GM12878 (cell line): ENCODE data around the gene CCDC127. TPM values are rescaled to one million over a fixed set of nuclear protein-coding genes. Genes with fewer than 3 reads are reported as not detected.

Source experiments
- ATF7 ChIP-seq: fragments of 450-650 bp; IDR thresholded peaks from 2 replicates; pipeline ENCODE4 v1.6.1; 2016; ENCODE audit warnings: low read depth, mild to moderate bottlenecking
- CBX3 ChIP-seq: fragments of 200-600 bp; sonication (generic); IDR thresholded peaks from 2 replicates; pipeline ENCODE4 v1.6.1; 2016; ENCODE audit warnings: low read depth, borderline replicate concordance
- CUX1 ChIP-seq: IDR thresholded peaks from 2 replicates; pipeline ENCODE4 v1.6.1; 2012; ENCODE audit warnings: improper control_type of control experiment, low read depth, low read length; ENCODE audit not compliant: insufficient replicate concordance
- EP300 ChIP-seq, 2 experiments: fragments of 150-350 bp in 1 of 2; IDR thresholded peaks; 2 replicates each; pipeline ENCODE4 v1.6.1; 2011 to 2012; ENCODE audit warnings: low read depth in 2 of 2, low read length in 2 of 2, borderline replicate concordance in 1 of 2, improper control_type of control experiment in 1 of 2, inconsistent platforms in 1 of 2; ENCODE audit not compliant: control insufficient read depth in 1 of 2
- HDAC2 ChIP-seq: fragments of 200-600 bp; sonication (generic); IDR thresholded peaks from 2 replicates; pipeline ENCODE4 v1.6.1; 2017
- SREBF1 ChIP-seq: IDR thresholded peaks from 2 replicates; pipeline ENCODE4 v1.6.1; 2012; ENCODE audit warnings: mild to moderate bottlenecking, low read length
- WRNIP1 ChIP-seq: IDR thresholded peaks from 2 replicates; pipeline ENCODE4 v1.6.1; 2011; ENCODE audit warnings: low read depth, low read length, improper control_type of control experiment, borderline replicate concordance
- ZNF24 ChIP-seq: fragments of 450-650 bp; IDR thresholded peaks from 2 replicates; pipeline ENCODE4 v1.6.1; 2017; ENCODE audit warnings: antibody characterized with exemption, mild to moderate bottlenecking
- polyA plus RNA-seq, 11 experiments: library from polyadenylated mRNA; depleted of rRNA in 4 of 11; unstranded in 6 of 11; stranded (reverse) in 5 of 11; fragments of >200 nt; fragmentation: Nextera tagmentation in 4 of 11; fragmentation: Illumina TruSeq in 1 of 11; extraction: Ambion mirVana in 4 of 11; extraction: Trizol in 1 of 11; gene quantifications; 1 replicate in 1 of 11; 2 replicates in 10 of 11; pipeline versions ENCODE4 v1.2.1 to v1.2.3, GENCODE V29; 2011 to 2016; ENCODE audit warnings: inconsistent platforms in 2 of 11, missing spikeins in 2 of 11, low read depth in 1 of 11
- total RNA-seq, 4 experiments: library from RNA; depleted of rRNA in 3 of 4; stranded (reverse); fragments of >200 nt in 3 of 4; fragmentation: Illumina TruSeq in 1 of 4; extraction: Trizol in 1 of 4; gene quantifications; 2 replicates each; pipeline versions ENCODE4 v1.2.1 to v1.2.3, GENCODE V29; 2013 to 2021

Gene CCDC127
- total and polyA plus RNA-seq, 10 of the 15 experiments (the other 5 are each of a cell fraction or from before 2014, with no cell fraction given), result 1.9 to 6.9 (median 2.9) TPM

- TF ChIP-seq CUX1, result no peak
- no peak for TF ChIP-seq EP300 (IDR thresholded peaks at IDR 0.05; ENCODE audit: borderline replicate concordance in 1 of 2, control insufficient read depth in 1 of 2, low read depth in 2 of 2, low read length in 2 of 2)
- TF ChIP-seq ZNF24, result no peak
- no peak for TF ChIP-seq SREBF1
- no peak for TF ChIP-seq HDAC2
- TF ChIP-seq ATF7, result no peak
- no peak for TF ChIP-seq CBX3
- TF ChIP-seq WRNIP1, result no peak
Observed at GRCh38 chr5:204966-205670, 12.8 kb downstream of the CCDC127 start (continued).
